Sigmoid colon (tissue), 7 donors: ENCODE results near the gene PDE7B. TPM values are rescaled to one million over a fixed set of nuclear protein-coding genes. Genes with fewer than 3 reads are reported as not detected.

Experiments
- DNase-seq: peaks from one replicate; pipeline ENCODE4 v3.0.0-alpha.2; 2019
- H3K27ac ChIP-seq, 4 donors: fragments of 200-600 bp; sonication (generic); one replicate each; pipeline ENCODE4 v1.5.1; 2016 to 2019; ENCODE audit warnings: mild to moderate bottlenecking in 1 of 4
- H3K27me3 ChIP-seq, 3 donors: fragments of 200-600 bp; sonication (generic); one replicate each; pipeline ENCODE4 v1.5.1; 2019; ENCODE audit warnings: mild to moderate bottlenecking in 1 of 3
- H3K36me3 ChIP-seq, 4 donors: fragments of 200-600 bp; sonication (generic); one replicate each; pipeline ENCODE4 v1.5.1; 2016 to 2019
- H3K4me1 ChIP-seq, 4 donors: fragments of 200-600 bp; sonication (generic); one replicate each; pipeline ENCODE4 v1.5.1; 2017 to 2019
- H3K4me3 ChIP-seq, 4 donors: fragments of 200-600 bp; sonication (generic); one replicate each; pipeline ENCODE4 v1.5.1; 2017 to 2019; ENCODE audit warnings: mild to moderate bottlenecking in 2 of 4, moderate library complexity in 1 of 4
- H3K9me3 ChIP-seq, 4 donors: fragments of 200-600 bp in 3 of 4; sonication (generic) in 3 of 4; one replicate each; pipeline versions ENCODE4 v1.5.1 to v1.6.1; 2013 to 2019
- CTCF ChIP-seq, 4 experiments: fragments of 450-650 bp in 3 of 4; fragments of 200-600 bp in 1 of 4; IDR thresholded peaks; one replicate each; pipeline ENCODE4 v1.5.1; 2016 to 2019; ENCODE audit warnings: antibody characterized with exemption in 4 of 4, mild to moderate bottlenecking in 3 of 4, moderate library complexity in 2 of 4
- EP300 ChIP-seq, 4 donors: sonication (generic); formaldehyde crosslinking; IDR thresholded peaks; one replicate each; pipeline ENCODE4 v1.6.1; 2017; ENCODE audit warnings: antibody characterized with exemption in 4 of 4
- POLR2A ChIP-seq, 2 donors: fragments of 450-650 bp; IDR thresholded peaks; one replicate each; pipeline ENCODE4 v1.6.1; 2016; ENCODE audit warnings: antibody characterized with exemption in 2 of 2, mild to moderate bottlenecking in 2 of 2, moderate library complexity in 2 of 2
- POLR2AphosphoS5 ChIP-seq, 4 donors: sonication (generic); formaldehyde crosslinking; IDR thresholded peaks; one replicate each; pipeline ENCODE4 v1.6.1; 2017; ENCODE audit warnings: antibody characterized with exemption in 4 of 4
- WGBS, 2 donors: extraction: QIAGEN DNeasy Blood & Tissue Kit; methylation state at CpG; one replicate each; pipeline ENCODE4 v1.1.7; 2013; 5-methylcytosine and 5-hydroxymethylcytosine counted together
- intact Hi-C: fragments of 100-400 bp; cut with DNase I; formaldehyde crosslinking; loops from one replicate; pipeline ENCODE4 v1.15.1; 2023
- polyA plus RNA-seq, 3 donors: library from polyadenylated mRNA; stranded (reverse); fragments of 200-250 nt; gene quantifications; one replicate each; pipeline ENCODE4 v1.2.3, GENCODE V29; 2013
- total RNA-seq, 4 donors: library from RNA; depleted of rRNA; stranded (reverse); fragments of >200 nt; gene quantifications; one replicate each; pipeline ENCODE4 v1.1.0, GENCODE V29; 2016
- donor health status: healthy with polysubstance abuse.
- donor health status: Bipolar disorder and iron deficiency.
- donor health status: healthy.

PDE7B gene
- total and polyA plus RNA-seq, 7 donors = 1.1 to 10.3 (median 6.3) TPM

DNA sequence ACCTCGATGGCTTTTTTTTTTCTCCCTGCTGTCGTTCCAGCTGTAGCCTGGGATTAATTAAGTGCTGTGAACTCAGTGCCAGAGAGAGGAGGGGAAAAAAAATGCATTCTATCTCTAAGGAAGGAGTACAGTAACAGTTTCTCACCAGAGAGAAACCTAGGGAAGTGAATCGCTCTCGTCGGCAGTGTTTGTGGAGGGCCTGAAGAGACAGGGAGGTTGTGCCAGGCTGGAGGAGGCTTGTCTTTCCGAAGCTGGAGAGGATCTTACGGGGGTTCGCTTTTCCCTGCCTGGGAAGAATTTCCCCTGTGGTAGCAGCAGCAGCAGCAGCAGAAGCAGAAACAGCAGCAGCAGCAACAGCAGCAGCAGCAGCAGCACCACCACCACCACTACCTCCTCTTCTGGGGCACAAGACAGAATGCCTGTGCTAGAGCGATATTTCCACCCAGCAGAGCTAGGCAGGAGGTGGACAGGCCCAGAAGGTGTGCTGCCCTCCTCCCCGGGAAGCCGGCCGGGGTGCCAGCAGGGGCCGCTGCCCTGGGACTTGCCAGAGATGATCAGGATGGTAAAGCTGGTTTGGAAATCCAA is 186.5 kb downstream of the PDE7B start:
- WGBS, 2 donors = 38 to 53% methylated on average over 13 of the region's 13 CpGs
- Histone ChIP-seq H3K27ac (peak overlapping the region; percentile 43 to 63 (median 50)), H3K27me3 (no peaks in the 10 kb centered on the region), H3K4me1 (peaks cover 0 to 13% (median 0%) of the 10 kb centered on the region in 4 donors), H3K4me3 (peak overlapping the region in 3 of 4 donors; percentile 33 to 40 (median 35)), H3K36me3 (no peaks in the 10 kb centered on the region), H3K9me3 (no peaks in the 10 kb centered on the region)
- intact Hi-C loops = no loop called here
- TF ChIP-seq CTCF (IDR thresholded peaks at IDR 0.05) = no peak
- no peak for TF ChIP-seq POLR2A (IDR thresholded peaks at IDR 0.05)
- TF ChIP-seq POLR2AphosphoS5 (IDR thresholded peaks at IDR 0.05) = no peak
- no peak for TF ChIP-seq EP300 (IDR thresholded peaks at IDR 0.05)
- DNase-seq = no peak

DNA sequence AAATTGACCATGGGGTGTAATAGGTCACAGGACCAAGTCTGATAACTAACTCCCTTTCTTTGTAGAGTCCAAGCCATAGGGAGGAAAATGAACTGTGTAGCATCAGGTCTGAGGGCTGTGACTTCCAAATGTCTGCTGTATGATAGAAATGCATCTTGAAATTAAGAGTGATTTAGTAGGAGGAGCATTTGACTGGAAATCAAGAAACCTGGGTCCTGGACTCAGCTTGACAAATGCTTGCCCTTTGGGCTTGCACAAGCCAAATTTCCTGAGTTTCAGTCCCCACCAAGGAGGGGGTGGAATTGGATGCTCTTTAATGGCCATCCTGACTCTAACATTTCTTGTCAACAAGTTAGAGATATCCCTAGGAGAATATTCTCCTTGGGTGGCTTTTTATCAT is 187.0 kb downstream of the PDE7B start:
- intact Hi-C loops = no loop called here
- H3K4me1 ChIP-seq = peaks cover 0 to 13% (median 0%) of the 10 kb centered on the region in 4 donors
- H3K4me3 ChIP-seq = peak overlapping the region in 3 of 4 donors; percentile 33 to 40 (median 35)

DNA sequence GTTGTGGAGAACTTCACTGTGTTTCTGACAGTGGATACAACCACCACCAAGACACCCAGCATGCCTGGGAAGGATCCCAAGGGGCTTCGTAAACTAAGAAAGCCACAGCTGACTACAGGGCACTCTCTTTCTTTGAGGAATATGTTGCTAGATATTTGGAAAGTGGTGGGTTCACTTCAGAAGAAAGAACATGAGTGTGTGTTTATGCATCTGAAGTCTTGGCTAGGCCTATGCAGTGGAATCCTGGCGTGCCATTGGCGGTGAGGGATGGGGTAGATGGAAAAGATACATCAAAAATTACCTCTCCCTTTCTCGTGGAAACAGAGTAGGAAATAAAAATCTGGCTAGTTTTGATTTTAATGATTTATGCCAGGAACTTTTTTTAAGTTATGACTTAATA is 187.7 kb downstream of the PDE7B start:
- Histone ChIP-seq H3K9me3 (no peaks in the 10 kb centered on the region), H3K4me3 (peak overlapping the region in 3 of 4 donors; percentile 33 to 40 (median 35)), H3K36me3 (no peaks in the 10 kb centered on the region), H3K27ac (peak overlapping the region in 3 of 4 donors; percentile 49 to 63 (median 52)), H3K4me1 (peaks cover 0 to 13% (median 0%) of the 10 kb centered on the region in 4 donors), H3K27me3 (no peaks in the 10 kb centered on the region)
- 77 to 82% methylated on average over 4 of the region's 4 CpGs for WGBS, 2 donors
- no peak for DNase-seq
- TF ChIP-seq CTCF (IDR thresholded peaks at IDR 0.05) = no peak
- intact Hi-C loops = no loop called here

More for the DNA sequence above, 187.0 kb downstream of the PDE7B start:
- TF ChIP-seq POLR2A (IDR thresholded peaks at IDR 0.05) (no peak), EP300 (IDR thresholded peaks at IDR 0.05) (no peak), CTCF (IDR thresholded peaks at IDR 0.05) (no peak)
- no peaks in the 10 kb centered on the region for H3K27me3 ChIP-seq
- no peaks in the 10 kb centered on the region for H3K9me3 ChIP-seq
- H3K36me3 ChIP-seq = no peaks in the 10 kb centered on the region
- no peak for DNase-seq
- peak overlapping the region; percentile 43 to 63 (median 50) for H3K27ac ChIP-seq

- Histone ChIP-seq H3K4me1 (peaks cover 0 to 17% (median 9%) of the 10 kb centered on the region in 4 donors), H3K27ac (peak overlapping the region; percentile 12 to 69 (median 48)), H3K4me3 (no peak overlapping the region), H3K9me3 (no peaks in the 10 kb centered on the region), H3K36me3 (no peaks in the 10 kb centered on the region), H3K27me3 (no peaks in the 10 kb centered on the region)
- no peak for TF ChIP-seq POLR2A (IDR thresholded peaks at IDR 0.05)
- TF ChIP-seq EP300 (IDR thresholded peaks at IDR 0.05) = no peak
- no peak for TF ChIP-seq POLR2AphosphoS5 (IDR thresholded peaks at IDR 0.05)
- no peak for TF ChIP-seq CTCF (IDR thresholded peaks at IDR 0.05)
- DNase-seq = no peak
- 35 to 50% methylated on average over 1 of the region's 1 CpG for WGBS, 2 donors
- intact Hi-C loops = no loop called here
These were observed 199.0 kb downstream of the PDE7B start for GRCh38 chr6:136050475-136050874.
